SJSA1 (cell line): ENCODE data around the gene SCARF2. TPM values are rescaled to one million over a fixed set of nuclear protein-coding genes. Genes with fewer than 3 reads are reported as not detected.
"Not testable (repeated sequence)": the region's sequence is repeated elsewhere in the genome, so short reads cannot be mapped to it uniquely, and the experiment has no call there.

Experiments used
- DNase-seq, 2 experiments: peaks; one replicate each; pipeline ENCODE4 v3.0.0-alpha.2; 2015 to 2020; ENCODE audit warnings: low spot score in 2 of 2, low read depth in 1 of 2
- H3K27ac ChIP-seq: fragments of 250-450 bp; sonication (Bioruptor Pico); 2 replicates; pipeline ENCODE4 v1.5.1; 2020; ENCODE audit warnings: mild to moderate bottlenecking, moderate library complexity
- H3K27me3 ChIP-seq: fragments of 250-450 bp; sonication (Bioruptor Pico); replicated peaks from 2 replicates; pipeline ENCODE4 v1.5.1; 2020; ENCODE audit warnings: mild to moderate bottlenecking, moderate library complexity
- H3K36me3 ChIP-seq: fragments of 250-450 bp; sonication (Bioruptor Pico); 2 replicates; pipeline ENCODE4 v1.5.1; 2020; ENCODE audit warnings: mild to moderate bottlenecking
- H3K4me1 ChIP-seq: fragments of 250-450 bp; sonication (Bioruptor Pico); replicated peaks from 2 replicates; pipeline ENCODE4 v1.6.1; 2021; ENCODE audit warnings: mild to moderate bottlenecking
- H3K4me3 ChIP-seq: fragments of 250-450 bp; sonication (Bioruptor Pico); 2 replicates; pipeline ENCODE4 v1.5.1; 2020; ENCODE audit warnings: mild to moderate bottlenecking
- H3K9me3 ChIP-seq: fragments of 250-450 bp; sonication (Bioruptor Pico); replicated peaks from 2 replicates; pipeline ENCODE4 v1.5.1; 2020; ENCODE audit warnings: mild to moderate bottlenecking
- total RNA-seq: library from RNA; depleted of rRNA; stranded (reverse); fragments of >200 nt; shearing (Covaris generic); gene quantifications from 2 replicates; pipeline ENCODE4 v1.2.3, GENCODE V29; 2014

The SCARF2 gene
- total RNA-seq, 1 experiment from 2014 or later, result 50.5 TPM

DNA sequence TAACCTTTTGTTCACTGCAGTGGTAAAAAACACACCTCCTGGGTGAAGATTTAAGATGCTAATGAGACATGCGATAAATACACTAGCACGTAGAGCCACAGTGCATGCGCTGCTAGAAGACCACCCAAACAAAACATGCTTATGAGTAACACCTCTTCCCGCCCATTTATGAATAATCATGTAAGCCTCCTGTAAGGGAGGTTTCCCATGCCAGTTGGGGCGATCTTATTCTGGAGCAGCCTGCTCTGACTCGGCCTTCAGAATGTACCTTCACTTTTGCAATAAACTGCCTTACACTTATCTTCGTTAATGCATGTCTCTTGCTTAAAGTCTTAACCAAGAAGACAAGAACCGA, 18.1 kb upstream of the SCARF2 start:
- peaks cover 13% of the 10 kb centered on the region; the same call in 1 of the 2 replicates for H3K36me3 ChIP-seq
- no peaks in the 10 kb centered on the region for H3K9me3 ChIP-seq
- H3K27ac ChIP-seq, result no peak overlapping the region
- peaks cover 10% of the 10 kb centered on the region for H3K4me1 ChIP-seq
- H3K27me3 ChIP-seq, result no peaks in the 10 kb centered on the region
- DNase-seq, result no peak
- no peak overlapping the region for H3K4me3 ChIP-seq

DNA sequence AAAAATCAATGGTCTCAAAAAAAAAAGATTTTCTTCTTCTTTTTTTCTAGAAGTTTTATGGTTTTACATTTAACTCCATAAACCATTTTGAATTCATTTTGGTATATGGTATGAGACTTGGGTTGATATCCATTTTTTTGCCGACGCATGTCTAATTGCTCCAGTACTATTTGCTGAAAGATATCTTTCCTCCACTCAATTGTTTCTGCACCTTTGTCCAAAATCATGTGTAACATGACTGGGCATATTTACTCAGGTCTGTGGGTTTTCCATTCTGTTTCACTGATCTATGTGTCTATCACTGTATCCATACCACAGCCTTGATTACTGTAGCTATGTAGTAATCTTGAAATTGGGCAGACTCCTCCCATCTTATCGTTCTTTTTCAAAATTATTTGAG, 15.6 kb upstream of the SCARF2 start:
- no peak overlapping the region for H3K4me3 ChIP-seq
- H3K27ac ChIP-seq, result no peak overlapping the region
- H3K4me1 ChIP-seq, result peaks cover 10% of the 10 kb centered on the region
- H3K36me3 ChIP-seq, result peaks cover 9% of the 10 kb centered on the region; the same call in 1 of the 2 replicates
- no peak for DNase-seq
- no peaks in the 10 kb centered on the region for H3K9me3 ChIP-seq
- H3K27me3 ChIP-seq, result no peaks in the 10 kb centered on the region

DNA sequence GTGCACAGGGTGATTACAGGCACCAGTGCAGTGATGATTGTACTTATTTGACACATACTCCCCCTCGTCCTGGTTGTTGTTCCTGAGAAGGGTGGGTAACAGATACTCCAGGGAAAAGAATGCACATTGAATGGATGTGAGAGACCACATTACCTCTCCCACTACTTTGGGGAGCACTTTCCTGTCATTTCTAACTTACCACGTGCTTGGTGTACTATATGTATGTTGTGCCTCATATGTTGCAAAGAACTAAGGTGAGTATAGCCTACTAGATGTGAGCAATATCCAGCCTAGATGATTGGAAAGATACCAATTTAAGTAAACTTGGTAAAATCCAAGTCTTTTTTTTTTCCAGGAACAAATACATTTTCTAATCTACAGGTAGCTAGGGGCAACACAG, 14.3 kb upstream of the SCARF2 start:
- Histone ChIP-seq H3K36me3 (peaks cover 8% of the 10 kb centered on the region; the same call in 1 of the 2 replicates), H3K4me3 (no peak overlapping the region), H3K4me1 (peaks cover 10% of the 10 kb centered on the region), H3K9me3 (no peaks in the 10 kb centered on the region), H3K27me3 (no peaks in the 10 kb centered on the region), H3K27ac (no peak overlapping the region)
- DNase-seq, result no peak

DNA sequence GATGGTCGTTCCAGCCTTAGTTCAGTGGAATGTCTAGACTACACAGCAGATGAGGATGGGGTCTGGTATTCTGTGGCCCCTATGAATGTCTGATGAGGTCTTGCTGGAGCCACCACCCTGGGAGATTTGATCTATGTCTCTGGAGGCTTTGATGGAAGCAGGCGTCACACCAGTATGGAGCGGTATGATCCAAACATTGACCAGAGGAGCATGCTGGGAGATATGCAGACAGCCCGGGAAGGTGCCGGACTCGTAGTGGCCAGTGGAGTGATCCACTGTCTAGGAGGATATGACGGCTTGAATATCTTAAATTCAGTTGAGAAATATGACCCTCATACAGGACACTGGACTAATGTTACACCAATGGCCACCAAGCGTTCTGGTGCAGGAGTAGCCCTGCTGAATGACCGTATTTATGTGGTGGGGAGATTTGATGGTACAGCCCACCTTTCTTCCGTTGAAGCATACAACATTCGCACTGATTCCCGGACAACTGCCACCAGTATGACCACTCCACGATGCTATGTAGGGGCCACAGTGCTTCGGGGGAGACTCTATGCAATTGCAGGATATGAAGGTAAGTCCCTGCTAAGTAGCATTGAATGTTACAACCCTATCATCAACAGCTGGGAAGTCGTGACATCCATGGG, 13.6 kb upstream of the SCARF2 start:
- not testable (repeated sequence) for H3K4me1 ChIP-seq, H3K4me3 ChIP-seq, H3K27me3 ChIP-seq, H3K27ac ChIP-seq, H3K9me3 ChIP-seq, H3K36me3 ChIP-seq, DNase-seq

DNA sequence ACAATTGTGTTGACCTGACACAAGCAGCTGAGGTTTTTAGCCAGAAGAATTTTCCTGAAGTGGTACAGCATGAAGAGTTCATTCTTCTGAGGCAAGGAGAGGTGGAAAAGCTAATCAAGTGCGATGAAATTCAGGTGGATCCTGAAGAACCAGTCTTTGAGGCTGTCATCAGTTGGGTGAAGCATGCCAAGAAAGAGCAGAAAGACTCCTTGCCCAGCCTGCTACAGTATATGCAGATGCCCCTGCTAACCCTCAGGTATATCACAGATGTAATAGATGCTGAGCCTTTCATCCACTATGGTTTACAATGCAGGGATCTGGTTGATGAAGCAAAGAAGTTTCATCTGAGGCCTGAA, 12.9 kb upstream of the SCARF2 start:
- no peak overlapping the region for H3K27ac ChIP-seq
- H3K4me3 ChIP-seq, result no peak overlapping the region
- no peaks in the 10 kb centered on the region for H3K9me3 ChIP-seq
- no peak for DNase-seq
- 0 out of 2 replicates have a peak, but pooled peaks cover 5% of the 10 kb centered on the region for H3K4me1 ChIP-seq
- peaks cover 8% of the 10 kb centered on the region for H3K36me3 ChIP-seq
- H3K27me3 ChIP-seq, result no peaks in the 10 kb centered on the region

DNA sequence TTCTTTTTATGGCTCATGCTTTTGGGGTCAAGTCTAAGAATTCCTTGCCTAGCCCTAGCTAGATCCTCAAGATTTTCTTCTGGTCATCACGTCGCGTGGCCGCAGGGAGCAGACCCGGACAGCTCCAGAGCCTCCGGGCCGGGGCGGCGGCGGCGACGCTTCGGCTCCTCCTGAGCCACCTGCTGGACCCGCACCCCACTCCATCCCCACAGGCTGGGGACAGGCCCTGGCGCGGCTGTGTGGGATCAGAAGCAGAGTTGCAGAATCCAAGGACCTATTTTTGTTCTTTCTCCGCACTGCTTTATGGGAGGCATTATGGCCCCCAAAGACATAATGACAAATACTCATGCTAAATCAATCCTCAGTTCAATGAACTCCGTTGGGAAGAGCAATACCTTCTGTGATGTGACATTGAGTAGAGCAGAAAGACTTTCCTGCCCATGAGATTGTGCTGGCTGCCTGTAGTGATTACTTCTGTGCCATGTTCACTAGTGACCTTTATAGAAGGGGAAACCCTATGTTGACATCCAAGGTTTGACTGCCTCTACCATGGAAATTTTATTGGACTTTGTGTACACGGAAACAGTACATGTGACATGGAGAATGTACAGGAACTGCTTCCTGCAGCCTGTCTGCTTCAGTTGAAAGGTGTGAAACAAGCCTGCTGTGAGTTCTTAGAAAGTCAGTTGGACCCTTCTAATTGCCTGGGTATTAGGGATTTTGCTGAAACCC, 12.4 kb upstream of the SCARF2 start:
- Histone ChIP-seq H3K27me3 (no peaks in the 10 kb centered on the region), H3K36me3 (peaks cover 8% of the 10 kb centered on the region), H3K4me1 (0 out of 2 replicates have a peak, but pooled peaks cover 3% of the 10 kb centered on the region), H3K27ac (no peak overlapping the region), H3K4me3 (no peak overlapping the region), H3K9me3 (no peaks in the 10 kb centered on the region)
- no peak for DNase-seq

DNA sequence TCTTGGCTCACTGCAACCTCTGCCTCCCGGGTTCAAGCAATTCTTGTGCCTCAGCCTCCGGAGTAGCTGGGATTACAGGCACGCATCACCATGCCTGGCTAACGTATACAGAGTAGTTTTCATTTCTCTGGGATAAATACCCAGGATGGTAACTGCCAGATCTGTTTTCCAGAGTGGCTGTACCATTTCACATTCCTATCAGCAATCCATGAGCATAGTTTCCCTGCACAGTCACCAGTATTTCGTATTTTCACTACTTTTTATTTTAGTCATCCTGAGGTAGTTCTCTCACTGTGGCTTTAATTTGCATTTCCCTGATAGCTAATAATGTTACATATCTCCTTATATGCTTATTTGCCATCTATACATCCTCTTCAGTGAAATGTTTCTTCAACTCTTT, 11.0 kb upstream of the SCARF2 start:
- H3K9me3 ChIP-seq, result no peaks in the 10 kb centered on the region
- DNase-seq, result no peak
- no peaks in the 10 kb centered on the region for H3K4me1 ChIP-seq
- no peak overlapping the region for H3K27ac ChIP-seq
- peaks cover 14% of the 10 kb centered on the region for H3K36me3 ChIP-seq
- H3K4me3 ChIP-seq, result no peak overlapping the region
- no peaks in the 10 kb centered on the region for H3K27me3 ChIP-seq

DNA sequence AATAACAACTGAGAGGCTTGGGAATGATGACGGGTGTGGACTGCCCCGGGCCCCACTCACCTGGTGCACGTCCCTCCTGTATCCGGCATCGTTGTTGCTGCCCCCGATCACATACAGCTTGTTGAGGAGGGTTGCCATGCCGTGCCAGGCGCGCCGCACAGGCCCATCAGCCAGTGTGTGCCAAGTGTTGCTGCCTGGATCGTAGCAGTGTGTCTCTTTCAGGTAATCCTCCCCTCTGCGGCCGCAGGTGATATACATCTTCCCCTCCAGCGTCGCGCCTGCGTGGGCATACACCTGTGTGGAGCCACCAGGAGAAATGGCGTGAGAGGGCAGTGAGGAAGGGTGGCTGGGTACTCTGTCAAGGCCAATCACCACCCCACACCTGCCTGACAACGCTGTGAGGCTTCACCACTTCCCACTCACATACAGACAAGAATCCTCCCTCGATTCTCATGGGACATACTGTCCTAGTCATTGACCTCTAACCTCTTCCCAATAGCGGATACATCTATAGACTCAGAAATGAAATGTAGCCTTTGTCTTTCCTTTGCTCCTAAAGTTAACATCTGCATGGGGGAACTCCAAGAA, 8.9 kb upstream of the SCARF2 start:
- H3K4me3 ChIP-seq, result no peak overlapping the region
- H3K27me3 ChIP-seq, result no peaks in the 10 kb centered on the region
- H3K36me3 ChIP-seq, result peaks cover 28% of the 10 kb centered on the region
- no peak for DNase-seq
- H3K4me1 ChIP-seq, result no peaks in the 10 kb centered on the region
- no peaks in the 10 kb centered on the region for H3K9me3 ChIP-seq
- no peak overlapping the region for H3K27ac ChIP-seq

DNA sequence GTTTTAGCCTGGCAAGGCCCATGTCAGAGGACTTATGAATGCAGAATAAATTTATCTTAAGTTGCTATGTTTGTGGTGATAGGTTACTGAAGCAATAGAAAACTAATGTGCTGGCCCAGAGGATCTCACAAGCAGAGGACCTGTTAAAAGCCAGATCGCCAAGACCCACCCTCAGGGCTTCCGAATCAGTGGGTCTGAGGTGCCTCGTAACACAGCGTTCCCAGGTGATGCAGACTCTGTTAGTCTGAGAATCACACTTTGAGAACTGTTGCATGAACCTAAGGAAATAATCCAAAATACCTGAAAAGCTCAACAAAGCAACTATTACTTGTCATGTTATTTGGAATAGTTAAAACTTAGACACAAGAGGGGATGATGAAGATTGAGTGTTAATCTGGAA, 6.7 kb upstream of the SCARF2 start:
- H3K36me3 ChIP-seq, result peaks cover 28% of the 10 kb centered on the region
- no peaks in the 10 kb centered on the region for H3K4me1 ChIP-seq
- no peak for DNase-seq
- no peak overlapping the region for H3K4me3 ChIP-seq
- no peak overlapping the region for H3K27ac ChIP-seq
- no peaks in the 10 kb centered on the region for H3K27me3 ChIP-seq
- no peaks in the 10 kb centered on the region for H3K9me3 ChIP-seq

DNA sequence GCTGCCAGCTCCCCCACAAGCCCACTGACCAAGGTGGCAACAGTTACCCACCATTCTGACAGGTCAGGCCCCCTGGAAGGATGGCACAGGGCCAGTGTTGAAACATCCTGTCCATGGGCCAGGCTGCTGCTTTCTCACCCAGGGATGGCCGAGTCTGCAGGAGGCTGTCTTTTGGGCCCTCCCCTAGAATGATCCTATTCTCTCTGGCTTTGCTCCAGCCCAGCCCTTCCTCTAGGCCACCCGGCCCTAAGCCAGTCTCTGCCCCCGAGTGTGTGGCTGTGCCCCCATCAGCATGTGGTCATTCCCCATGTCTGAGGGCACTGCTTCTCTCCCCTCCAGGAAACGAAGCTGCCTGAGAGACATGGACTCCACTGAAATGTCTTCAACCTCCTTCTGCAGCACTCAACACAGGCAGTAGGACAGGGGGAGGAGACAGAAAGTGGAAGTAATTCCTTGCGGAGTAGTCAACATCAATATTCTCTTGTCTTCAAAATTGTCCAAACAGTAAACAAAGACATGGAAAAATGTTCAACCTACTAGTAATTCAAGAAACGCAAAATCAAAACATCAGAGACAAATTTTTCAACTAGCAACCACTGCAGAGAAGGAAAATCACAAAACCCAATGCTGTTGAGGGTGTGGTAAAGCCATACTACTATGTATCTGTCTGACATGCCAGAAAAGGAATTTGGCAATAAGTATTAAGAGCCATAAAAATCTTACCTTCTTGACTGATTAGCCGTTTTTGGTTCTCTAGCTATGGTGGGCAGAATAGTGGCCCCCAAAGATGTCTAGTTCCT, 5.1 kb upstream of the SCARF2 start:
- Histone ChIP-seq H3K27ac (no peak overlapping the region), H3K4me3 (no peak overlapping the region), H3K27me3 (no peaks in the 10 kb centered on the region), H3K36me3 (peaks cover 32% of the 10 kb centered on the region), H3K4me1 (peaks cover 14% of the 10 kb centered on the region), H3K9me3 (0 out of 2 replicates have a peak, but pooled peaks cover 3% of the 10 kb centered on the region)
- no peak for DNase-seq

DNA sequence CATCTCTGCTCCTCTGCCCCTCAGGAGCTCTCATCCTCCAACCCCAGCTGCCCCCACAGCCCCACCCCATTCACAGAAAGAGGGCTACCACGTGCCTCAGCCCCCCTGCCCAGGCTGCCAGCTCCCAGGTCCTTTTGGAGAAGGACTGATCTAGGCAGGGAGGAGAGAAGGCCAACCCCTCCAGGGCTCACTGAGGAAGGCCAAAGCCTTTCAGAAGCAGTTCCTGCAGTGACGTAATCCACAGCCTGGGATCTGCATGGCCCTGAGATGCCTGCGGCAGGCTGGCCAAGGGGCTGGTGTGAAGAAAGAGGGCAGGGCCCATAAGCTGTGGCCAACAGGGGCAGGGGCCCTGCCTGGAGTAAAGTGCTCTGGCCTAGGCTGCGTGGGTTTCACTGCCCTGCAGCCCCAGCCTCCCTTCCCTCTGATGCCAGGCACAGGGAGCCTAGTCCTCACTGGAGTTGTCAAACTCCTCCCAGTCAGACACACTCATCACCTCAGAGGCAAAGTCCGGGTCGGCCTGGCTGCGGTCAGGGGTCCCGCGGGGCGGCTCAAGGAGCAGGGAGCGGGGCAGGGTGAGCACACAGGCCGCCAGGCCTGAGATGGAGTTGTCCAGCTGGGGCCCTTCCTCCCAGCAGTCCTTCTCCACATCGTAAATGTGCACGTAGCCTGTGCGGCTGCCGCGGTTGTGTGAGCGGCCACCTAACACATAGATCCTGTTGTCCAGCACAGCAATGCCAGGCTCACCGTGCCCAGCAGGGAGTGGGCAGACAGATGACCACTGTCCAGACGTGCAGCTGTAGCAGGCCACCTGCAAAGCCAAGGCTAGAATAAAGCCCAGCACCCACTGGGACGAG, 4.2 kb upstream of the SCARF2 start:
- DNase-seq, result no peak
- H3K4me3 ChIP-seq, result no peak overlapping the region
- H3K9me3 ChIP-seq, result 0 out of 2 replicates have a peak, but pooled peaks cover 3% of the 10 kb centered on the region
- H3K27me3 ChIP-seq, result no peaks in the 10 kb centered on the region
- H3K27ac ChIP-seq, result no peak overlapping the region
- peaks cover 17% of the 10 kb centered on the region for H3K4me1 ChIP-seq
- peaks cover 38% of the 10 kb centered on the region for H3K36me3 ChIP-seq

DNA sequence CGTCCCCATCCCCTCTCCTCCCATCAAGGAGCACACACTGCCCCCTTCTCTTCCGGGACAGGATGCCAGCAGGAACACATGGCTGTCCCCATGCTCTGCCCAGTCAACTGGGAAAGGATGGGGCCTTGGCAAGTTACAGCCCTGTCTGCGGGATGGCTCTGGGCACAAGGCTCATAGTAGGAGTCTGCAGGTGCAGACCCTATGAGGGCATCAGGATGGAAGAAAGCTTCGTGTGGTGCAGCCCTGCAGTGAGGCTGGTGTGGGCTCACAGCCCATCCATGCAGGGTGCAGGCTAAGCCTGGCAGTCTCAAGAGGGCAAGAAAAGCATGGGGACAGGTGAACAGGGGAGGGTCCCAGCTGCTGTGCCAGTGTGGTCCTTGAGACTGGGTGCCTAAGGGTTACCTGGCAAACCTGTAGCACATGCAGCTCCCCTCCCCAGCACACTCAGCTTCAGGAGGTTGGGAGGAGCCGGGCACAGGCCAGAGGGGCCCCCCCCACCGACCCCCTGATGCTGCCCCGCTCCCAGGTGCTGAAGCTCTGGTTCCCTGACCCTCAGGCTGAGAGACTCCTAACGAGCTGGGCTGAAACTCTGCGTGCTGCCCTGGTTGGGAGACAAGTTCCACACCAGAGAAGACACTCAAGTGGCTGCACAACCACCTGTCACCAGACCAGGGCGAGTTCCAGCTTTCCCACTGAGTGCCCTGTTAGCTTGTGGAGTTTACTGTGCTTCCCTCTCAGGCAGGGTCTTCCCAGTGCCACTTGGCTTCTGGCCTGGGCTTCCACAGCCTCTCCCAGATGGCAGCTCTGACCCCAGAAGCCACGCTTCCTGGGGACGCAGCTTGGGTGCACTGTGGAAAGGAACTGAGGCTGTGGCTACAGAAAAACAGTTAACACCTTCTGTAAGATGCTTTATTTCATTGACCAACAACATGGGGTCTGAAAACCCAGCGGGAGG, 3.3 kb upstream of the SCARF2 start:
- DNase-seq, result no peak
- H3K36me3 ChIP-seq, result peaks cover 42% of the 10 kb centered on the region
- 0 out of 2 replicates have a peak, but pooled peaks cover 3% of the 10 kb centered on the region for H3K9me3 ChIP-seq
- H3K27me3 ChIP-seq, result no peaks in the 10 kb centered on the region
- H3K4me3 ChIP-seq, result no peak overlapping the region
- peaks cover 22% of the 10 kb centered on the region for H3K4me1 ChIP-seq
- H3K27ac ChIP-seq, result no peak overlapping the region
